ENCODE results near the gene NHLRC4. TPM values are rescaled to one million over a fixed set of nuclear protein-coding genes. Genes with fewer than 3 reads are reported as not detected.

The NHLRC4 gene
- total and polyA plus RNA-seq, 3 donors from 2014 or later = 3.0 to 4.5 (median 4.5) TPM

DNA sequence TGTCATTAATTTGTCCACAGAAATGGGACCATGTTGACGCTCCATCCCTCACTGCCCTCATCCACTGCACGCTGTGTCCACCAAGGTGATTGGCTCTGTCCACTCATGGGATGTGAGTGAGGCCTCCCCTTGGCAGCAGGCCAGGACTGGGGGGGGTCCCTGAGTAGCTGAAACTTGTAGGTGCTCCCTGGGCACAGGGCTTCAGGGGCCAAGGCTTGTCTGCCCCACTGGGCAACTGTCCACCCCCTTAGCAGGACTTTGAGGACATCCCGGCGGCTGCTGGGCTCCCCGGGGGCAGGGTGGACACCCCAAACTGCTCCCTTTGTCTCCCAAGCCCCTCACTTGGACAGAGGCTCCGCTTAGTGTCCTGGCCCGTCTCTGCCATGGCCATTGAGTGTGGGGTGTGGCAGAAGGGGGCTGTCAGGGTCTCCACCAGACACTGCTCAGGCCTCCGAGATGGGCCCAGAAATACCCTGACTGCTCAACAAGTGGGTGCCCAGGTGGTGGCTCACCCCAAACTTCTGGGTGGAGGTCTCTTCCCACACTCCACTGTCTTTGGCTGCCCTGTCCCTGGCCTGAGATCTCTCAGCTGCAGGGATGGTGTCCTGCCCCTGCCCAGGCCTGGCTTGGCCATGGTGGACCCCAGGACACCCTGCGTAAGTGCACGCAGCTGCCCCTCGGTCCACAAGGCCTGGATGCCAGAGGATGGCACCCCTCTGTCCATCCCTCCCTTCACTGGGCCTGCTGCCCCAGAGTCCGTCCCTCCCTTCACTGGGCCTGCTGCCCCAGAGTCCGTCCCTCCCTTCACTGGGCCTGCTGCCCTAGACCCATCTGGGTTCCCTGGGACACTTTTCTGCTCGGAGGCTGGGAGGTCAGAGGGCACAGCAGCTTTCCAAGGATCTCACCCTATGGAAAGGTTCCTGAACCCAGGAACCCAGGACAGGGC lies 20.1 kb downstream of the NHLRC4 start:
- intact Hi-C loops (cut with DNase I; ENCODE audit: low total_unique reads) = loop anchor here (10.0 kb wide), 2 partner anchors 48 to 78 kb away; partner anchors contain the start of genes METTL26, RHOT2 and WFIKKN1
- Histone ChIP-seq H3K27me3 (no peaks in the 10 kb centered on the region), H3K9me3 (no peaks in the 10 kb centered on the region), H3K4me3 (no peak overlapping the region), H3K27ac (peak overlapping the region in 1 of 2 donors; percentile 8), H3K36me3 (ENCODE audit: low read depth, missing control alignments) (no peaks in the 10 kb centered on the region), H3K4me1 (peaks cover 22% of the 10 kb centered on the region)
- 60 to 68% methylated on average over 9 to 11 of the region's 14 CpGs for WGBS, 2 donors
- no peak for TF ChIP-seq POLR2A (IDR thresholded peaks at IDR 0.05)
- TF ChIP-seq, protein P1, sequence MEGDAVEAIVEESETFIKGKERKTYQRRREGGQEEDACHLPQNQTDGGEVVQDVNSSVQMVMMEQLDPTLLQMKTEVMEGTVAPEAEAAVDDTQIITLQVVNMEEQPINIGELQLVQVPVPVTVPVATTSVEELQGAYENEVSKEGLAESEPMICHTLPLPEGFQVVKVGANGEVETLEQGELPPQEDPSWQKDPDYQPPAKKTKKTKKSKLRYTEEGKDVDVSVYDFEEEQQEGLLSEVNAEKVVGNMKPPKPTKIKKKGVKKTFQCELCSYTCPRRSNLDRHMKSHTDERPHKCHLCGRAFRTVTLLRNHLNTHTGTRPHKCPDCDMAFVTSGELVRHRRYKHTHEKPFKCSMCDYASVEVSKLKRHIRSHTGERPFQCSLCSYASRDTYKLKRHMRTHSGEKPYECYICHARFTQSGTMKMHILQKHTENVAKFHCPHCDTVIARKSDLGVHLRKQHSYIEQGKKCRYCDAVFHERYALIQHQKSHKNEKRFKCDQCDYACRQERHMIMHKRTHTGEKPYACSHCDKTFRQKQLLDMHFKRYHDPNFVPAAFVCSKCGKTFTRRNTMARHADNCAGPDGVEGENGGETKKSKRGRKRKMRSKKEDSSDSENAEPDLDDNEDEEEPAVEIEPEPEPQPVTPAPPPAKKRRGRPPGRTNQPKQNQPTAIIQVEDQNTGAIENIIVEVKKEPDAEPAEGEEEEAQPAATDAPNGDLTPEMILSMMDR (IDR thresholded peaks at IDR 0.05) = no peak
- no peak for DNase-seq

DNA sequence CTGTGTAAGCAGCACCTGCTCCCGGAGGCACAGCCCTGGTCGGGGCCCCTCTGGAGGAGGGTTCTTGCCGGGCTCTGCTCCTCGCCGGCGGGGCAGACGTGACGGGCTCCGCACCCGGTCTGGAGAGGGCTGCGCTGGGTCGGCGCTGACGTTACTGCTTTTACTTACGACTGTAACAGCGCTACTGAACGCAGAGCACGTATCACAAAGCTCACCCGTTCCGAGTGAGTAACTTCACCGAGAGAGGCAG lies 21.8 kb downstream of the NHLRC4 start:
- TF ChIP-seq POLR2A (IDR thresholded peaks at IDR 0.05) = no peak
- TF ChIP-seq, protein P1 (IDR thresholded peaks at IDR 0.05) = no peak
- intact Hi-C loops (cut with DNase I; ENCODE audit: low total_unique reads) = loop anchor here (10.0 kb wide), 2 partner anchors 46 to 76 kb away; partner anchors contain the start of genes METTL26, RHOT2 and WFIKKN1
- Histone ChIP-seq H3K4me3 (peak overlapping the region; percentile 84 to 86), H3K27me3 (no peaks in the 10 kb centered on the region), H3K27ac (peak overlapping the region; percentile 96 to 98), H3K4me1 (peaks cover 35% of the 10 kb centered on the region), H3K9me3 (no peaks in the 10 kb centered on the region), H3K36me3 (ENCODE audit: low read depth, missing control alignments) (no peaks in the 10 kb centered on the region)
- 0% methylated on average over 1 to 21 of the region's 21 CpGs for WGBS, 2 donors
- DNase-seq = peak; percentile 55

DNA sequence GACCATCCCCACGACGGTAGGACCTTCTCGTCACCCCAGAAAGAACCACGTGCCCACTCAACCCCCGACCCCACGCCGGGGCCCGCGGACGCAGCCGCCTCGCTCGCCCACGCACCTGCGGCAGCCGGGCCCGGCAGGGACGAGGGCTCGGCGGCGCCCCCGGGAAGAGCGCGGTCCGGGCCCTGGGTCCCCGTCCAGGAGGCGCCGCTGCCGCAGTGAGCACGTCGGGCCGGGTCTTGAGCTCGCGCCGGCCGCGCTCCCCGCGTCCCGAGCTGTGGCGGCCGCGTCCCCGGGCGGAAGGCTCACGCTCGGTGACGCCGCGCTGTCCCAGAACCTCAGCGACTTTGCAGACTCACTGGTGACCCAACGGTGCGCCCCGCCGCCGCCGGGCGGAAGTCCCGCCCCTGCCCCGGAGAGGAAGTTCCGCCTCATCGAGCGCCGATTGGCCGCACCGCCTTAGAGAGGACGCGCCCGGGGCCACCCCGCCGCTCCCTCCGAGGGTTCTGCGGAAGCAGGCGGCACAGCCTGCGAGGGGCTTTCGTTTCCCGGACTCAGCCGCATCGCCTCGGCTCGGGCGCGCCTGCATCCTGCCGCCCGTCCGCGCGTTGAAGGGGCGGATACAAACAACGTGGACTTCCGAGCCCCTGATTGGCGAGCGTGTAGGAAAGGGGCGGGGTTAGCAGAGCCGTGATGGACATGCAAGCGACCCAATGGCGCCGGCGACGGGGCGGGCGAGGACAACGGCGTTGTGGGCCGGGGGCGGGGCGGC lies 22.3 kb downstream of the NHLRC4 start:
- TF ChIP-seq, protein P1 (IDR thresholded peaks at IDR 0.05) = no peak
- no peak for TF ChIP-seq POLR2A (IDR thresholded peaks at IDR 0.05)
- H3K27ac ChIP-seq = peak overlapping the region; percentile 96 to 98
- intact Hi-C loops (cut with DNase I; ENCODE audit: low total_unique reads) = loop anchor here (10.0 kb wide), 2 partner anchors 46 to 76 kb away; partner anchors contain the start of genes METTL26, RHOT2 and WFIKKN1
- no peaks in the 10 kb centered on the region for H3K9me3 ChIP-seq
- H3K4me1 ChIP-seq = peaks cover 33% of the 10 kb centered on the region
- peak; percentile 99 for DNase-seq
- no peaks in the 10 kb centered on the region for H3K27me3 ChIP-seq
- 1% methylated on average over 19 to 70 of the region's 107 CpGs for WGBS, 2 donors
- H3K36me3 ChIP-seq (ENCODE audit: low read depth, missing control alignments) = no peaks in the 10 kb centered on the region
- H3K4me3 ChIP-seq = peak overlapping the region; percentile 84 to 86

DNA sequence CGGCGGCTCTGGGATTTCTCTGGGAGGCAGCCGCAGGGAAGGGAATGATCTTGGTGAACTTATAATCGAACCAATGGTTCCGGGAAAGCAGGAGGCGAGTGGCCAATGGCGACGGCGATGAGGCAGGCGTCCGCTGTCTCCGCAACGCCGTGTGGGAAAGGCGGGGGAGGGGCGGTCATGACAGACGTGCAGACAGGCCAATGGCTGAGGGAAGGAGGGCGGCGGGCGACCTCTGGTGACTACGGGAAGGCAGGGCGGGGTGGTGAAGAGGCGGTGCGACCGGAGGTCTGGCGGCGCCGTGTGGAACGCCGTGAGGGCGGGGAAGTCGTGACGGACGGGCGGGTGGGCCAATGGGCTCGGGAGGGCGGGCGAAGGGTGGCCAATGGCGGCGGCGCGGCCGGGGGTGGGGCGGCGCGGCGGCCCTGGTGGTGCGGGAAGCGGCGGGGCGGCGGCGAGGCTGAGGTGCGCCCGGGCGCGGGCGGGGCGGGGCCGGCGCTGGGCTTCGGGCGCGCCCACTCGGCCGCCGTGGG lies 22.9 kb downstream of the NHLRC4 start, which contains the start of gene RAB40C:
Gene RAB40C (plus strand): TSS at position 409 of the 530 bp plus-strand sequence. CDS start 226 bp downstream, outside the sequence.
- DNase-seq = peak; percentile 99
- no peak for TF ChIP-seq POLR2A (IDR thresholded peaks at IDR 0.05)
- TF ChIP-seq, protein P1 (IDR thresholded peaks at IDR 0.05) = no peak
- Histone ChIP-seq H3K27me3 (no peaks in the 10 kb centered on the region), H3K4me1 (peaks cover 33% of the 10 kb centered on the region), H3K36me3 (ENCODE audit: low read depth, missing control alignments) (no peaks in the 10 kb centered on the region), H3K27ac (peak within 1 kb of the TSS; percentile 96 to 98), H3K9me3 (no peaks in the 10 kb centered on the region), H3K4me3 (peak within 1 kb of the TSS; percentile 84 to 86)
- 0 to 1% methylated on average over 36 to 53 of the region's 67 CpGs for WGBS, 2 donors
- intact Hi-C loops (cut with DNase I; ENCODE audit: low total_unique reads) = loop anchor here (10.0 kb wide), 2 partner anchors 45 to 75 kb away; partner anchors contain the start of genes METTL26, RHOT2 and WFIKKN1
